ENCODE measurements around the gene DTNBP1.

The DTNBP1 gene

DNA sequence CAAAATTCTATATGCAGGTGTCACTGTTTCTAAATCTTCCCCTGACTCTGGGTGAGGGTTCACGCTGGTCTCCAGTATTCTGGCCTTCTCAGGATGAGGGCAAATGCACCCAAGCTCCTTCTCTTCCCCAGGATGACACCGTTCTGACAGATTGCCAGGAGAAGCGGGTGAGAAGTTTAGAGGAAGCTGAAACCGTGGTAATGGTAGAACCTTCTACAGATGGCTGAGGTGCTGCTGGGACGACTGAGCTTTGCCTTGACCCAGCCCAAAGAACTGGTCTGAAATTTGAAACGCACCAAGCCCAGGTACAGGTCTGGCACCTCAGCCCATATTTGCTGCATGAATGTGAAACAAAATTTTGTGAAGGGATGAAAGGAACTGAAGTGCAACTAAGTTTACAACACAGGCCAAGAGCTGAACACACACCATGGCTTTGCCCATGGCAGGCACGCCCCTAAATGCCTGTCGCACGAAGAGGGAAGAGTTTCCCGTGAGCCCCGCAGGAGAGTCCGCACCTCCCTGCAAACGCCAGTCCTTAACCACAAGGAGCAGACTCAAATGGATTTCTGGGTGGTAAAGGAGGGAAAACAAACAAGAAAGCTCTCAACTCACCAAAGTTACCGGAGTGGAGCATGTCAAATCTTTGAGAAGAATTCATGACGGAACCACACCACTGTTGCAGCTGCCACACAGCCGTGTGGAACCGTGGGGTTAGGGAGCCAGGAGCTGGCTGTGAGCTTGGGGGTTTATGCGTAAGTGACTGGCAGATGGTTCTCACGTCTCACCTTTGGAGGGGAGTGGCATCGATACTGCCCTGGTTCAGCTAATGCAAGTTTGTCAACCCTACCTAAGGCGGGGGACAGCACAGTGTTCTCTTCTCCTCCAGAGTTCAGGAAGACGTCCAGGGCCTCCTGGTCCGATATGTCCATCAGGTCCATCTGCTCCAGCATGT is 138.9 kb downstream of the DTNBP1 start:
- Histone ChIP-seq H3K9me3 (ENCODE audit: low read length) (no peaks in the 10 kb centered on the region), H3K27ac (ENCODE audit: low read depth, low read length) (no peak overlapping the region), H3K4me3 (ENCODE audit: low read depth in 1 of 2, low read length in 2 of 2) (no peak overlapping the region), H3K36me3 (ENCODE audit: insufficient read depth, low read length) (peaks cover 26% of the 10 kb centered on the region), H3K27me3 (ENCODE audit: control insufficient read depth in 1 of 2, insufficient read depth in 2 of 2, low read length in 2 of 2) (no peaks in the 10 kb centered on the region), H3K9ac (ENCODE audit: low read length) (no peak overlapping the region), H3K4me1 (ENCODE audit: insufficient read depth, low read length) (peaks cover 13% of the 10 kb centered on the region)

DNA sequence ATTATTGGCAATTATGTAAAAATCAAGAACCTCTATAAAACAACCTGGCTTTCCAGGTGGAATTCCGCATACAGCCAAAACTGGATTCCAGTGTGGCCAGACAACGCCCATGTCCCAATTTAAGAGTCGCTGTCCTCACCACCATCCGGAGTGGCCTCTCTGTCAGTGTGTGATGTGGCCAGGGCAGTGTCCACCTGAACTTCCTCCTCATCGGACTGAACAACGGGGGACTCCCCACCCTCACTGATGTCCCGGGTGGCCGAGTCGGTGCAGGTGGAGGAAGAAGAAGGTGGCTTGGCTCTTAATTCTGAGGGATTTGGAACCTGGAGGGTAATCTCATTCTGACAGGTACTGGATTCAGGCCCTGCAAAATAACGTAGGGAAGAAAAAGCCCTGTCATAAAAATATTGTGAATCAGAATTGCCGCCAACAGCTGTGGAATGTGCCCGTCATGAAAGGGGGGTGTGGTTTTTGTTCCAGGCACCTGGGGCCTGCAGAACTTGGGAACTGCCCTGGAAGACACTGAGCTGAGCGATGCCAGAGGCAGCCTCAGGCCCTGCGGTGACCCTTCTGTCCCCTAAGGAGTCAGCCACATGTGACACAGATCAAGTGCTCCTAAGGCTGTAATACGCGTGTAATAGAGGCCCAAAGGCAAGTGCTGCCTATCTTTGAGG is 139.8 kb downstream of the DTNBP1 start:
- Histone ChIP-seq H3K27ac (ENCODE audit: low read depth, low read length) (no peak overlapping the region), H3K9me3 (ENCODE audit: low read length) (no peaks in the 10 kb centered on the region), H3K4me3 (ENCODE audit: low read depth in 1 of 2, low read length in 2 of 2) (no peak overlapping the region), H3K9ac (ENCODE audit: low read length) (no peak overlapping the region), H3K4me1 (ENCODE audit: insufficient read depth, low read length) (peaks cover 13% of the 10 kb centered on the region), H3K36me3 (ENCODE audit: insufficient read depth, low read length) (peaks cover 28% of the 10 kb centered on the region), H3K27me3 (ENCODE audit: control insufficient read depth in 1 of 2, insufficient read depth in 2 of 2, low read length in 2 of 2) (no peaks in the 10 kb centered on the region)

DNA sequence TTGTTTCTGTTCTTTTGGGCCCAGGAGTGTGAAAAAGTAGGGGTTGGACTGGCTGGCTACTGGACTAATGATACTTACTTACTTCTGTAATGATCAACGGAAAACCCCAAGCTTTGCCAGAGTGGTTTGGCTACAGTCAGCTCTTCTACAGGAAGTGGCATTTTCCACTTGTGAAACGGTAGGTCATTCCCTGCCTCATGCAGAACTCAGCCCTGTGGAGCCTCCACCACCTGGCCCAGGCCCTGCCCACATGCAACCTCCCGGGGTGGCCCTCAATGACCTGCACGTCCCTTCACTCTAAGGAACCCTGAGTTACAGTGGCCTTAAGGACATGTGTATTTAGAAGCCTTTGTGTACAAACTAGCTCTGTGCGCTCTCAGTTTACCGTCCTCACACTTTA is 140.4 kb downstream of the DTNBP1 start:
- Histone ChIP-seq H3K9ac (ENCODE audit: low read length) (no peak overlapping the region), H3K4me3 (ENCODE audit: low read depth in 1 of 2, low read length in 2 of 2) (no peak overlapping the region), H3K4me1 (ENCODE audit: insufficient read depth, low read length) (peaks cover 13% of the 10 kb centered on the region), H3K27ac (ENCODE audit: low read depth, low read length) (no peak overlapping the region), H3K27me3 (ENCODE audit: control insufficient read depth in 1 of 2, insufficient read depth in 2 of 2, low read length in 2 of 2) (no peaks in the 10 kb centered on the region), H3K36me3 (ENCODE audit: insufficient read depth, low read length) (peaks cover 33% of the 10 kb centered on the region), H3K9me3 (ENCODE audit: low read length) (no peaks in the 10 kb centered on the region)

DNA sequence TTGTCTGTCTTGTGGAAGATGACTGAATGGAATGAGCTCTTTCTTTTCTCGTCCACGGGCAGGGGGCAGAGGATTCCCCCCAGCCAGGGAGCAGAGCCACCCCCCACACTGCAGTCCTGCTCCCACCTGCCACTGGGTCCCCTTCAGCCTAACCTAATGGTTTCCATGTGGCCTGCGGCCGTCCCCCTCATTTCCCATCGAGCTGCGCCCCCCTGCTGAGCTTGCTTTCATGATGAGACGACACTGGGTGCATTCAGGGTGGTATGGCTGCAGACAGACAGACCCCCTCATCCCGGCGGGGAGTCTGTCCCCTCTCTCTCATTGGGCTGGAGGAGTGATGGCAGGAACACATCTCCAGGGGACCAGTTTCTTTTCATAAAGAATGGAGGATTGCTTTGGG is 140.8 kb downstream of the DTNBP1 start:
- H3K4me3 ChIP-seq (ENCODE audit: low read depth in 1 of 2, low read length in 2 of 2) = no peak overlapping the region
- no peaks in the 10 kb centered on the region for H3K27me3 ChIP-seq (ENCODE audit: control insufficient read depth in 1 of 2, insufficient read depth in 2 of 2, low read length in 2 of 2)
- H3K4me1 ChIP-seq (ENCODE audit: insufficient read depth, low read length) = peaks cover 13% of the 10 kb centered on the region
- H3K36me3 ChIP-seq (ENCODE audit: insufficient read depth, low read length) = peaks cover 36% of the 10 kb centered on the region
- H3K9me3 ChIP-seq (ENCODE audit: low read length) = no peaks in the 10 kb centered on the region
- no peak overlapping the region for H3K9ac ChIP-seq (ENCODE audit: low read length)
- H3K27ac ChIP-seq (ENCODE audit: low read depth, low read length) = no peak overlapping the region

DNA sequence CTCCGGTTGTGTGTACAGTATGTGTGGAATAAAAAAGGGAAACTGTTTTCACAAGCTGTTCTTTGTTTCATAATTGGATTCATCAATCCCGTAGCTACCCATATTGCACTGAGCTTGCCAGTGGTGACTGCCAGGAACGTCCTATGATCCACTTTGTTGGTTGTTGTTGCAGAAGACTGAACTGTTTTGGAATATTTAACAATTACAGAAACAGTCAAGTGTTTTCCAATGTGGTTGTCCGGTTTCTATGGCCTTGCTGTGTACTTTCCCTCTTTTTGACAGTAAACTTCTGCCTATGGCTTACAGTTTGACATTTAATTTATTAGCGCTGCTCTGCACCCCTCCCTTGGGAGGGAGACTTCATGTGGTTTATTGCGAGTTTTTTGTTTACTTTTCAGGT is 141.2 kb downstream of the DTNBP1 start:
- no peak overlapping the region for H3K27ac ChIP-seq (ENCODE audit: low read depth, low read length)
- H3K9ac ChIP-seq (ENCODE audit: low read length) = no peak overlapping the region
- peaks cover 36% of the 10 kb centered on the region for H3K36me3 ChIP-seq (ENCODE audit: insufficient read depth, low read length)
- no peaks in the 10 kb centered on the region for H3K27me3 ChIP-seq (ENCODE audit: control insufficient read depth in 1 of 2, insufficient read depth in 2 of 2, low read length in 2 of 2)
- H3K4me1 ChIP-seq (ENCODE audit: insufficient read depth, low read length) = peaks cover 13% of the 10 kb centered on the region
- H3K4me3 ChIP-seq (ENCODE audit: low read depth in 1 of 2, low read length in 2 of 2) = no peak overlapping the region
- no peaks in the 10 kb centered on the region for H3K9me3 ChIP-seq (ENCODE audit: low read length)

DNA sequence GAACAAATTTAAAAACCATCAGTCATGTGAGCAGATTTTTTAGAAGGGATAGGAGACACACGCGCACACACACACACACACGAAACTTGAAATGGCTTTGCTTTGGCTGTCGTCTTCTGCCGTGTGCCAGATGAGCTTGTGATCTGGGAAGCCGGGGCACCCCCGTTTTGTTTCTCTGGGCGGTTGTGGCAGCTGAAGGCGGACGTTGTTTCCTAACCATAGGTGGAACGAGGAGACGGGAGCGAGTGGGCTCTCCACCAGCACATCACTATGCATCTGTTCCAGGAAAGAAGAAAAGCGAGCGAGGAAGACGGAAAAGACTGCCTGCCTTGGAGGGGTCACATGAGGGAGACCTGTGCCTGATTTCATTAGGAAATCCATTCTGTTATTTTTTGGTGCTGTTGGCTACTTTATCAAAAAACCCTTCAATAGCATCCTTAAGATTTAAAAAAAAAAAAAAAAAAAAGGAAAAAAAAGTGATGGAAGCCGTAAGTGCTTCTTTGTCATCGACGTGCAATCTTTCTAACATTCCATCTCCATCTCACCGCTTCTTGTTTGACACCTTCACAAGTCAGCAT is 142.1 kb downstream of the DTNBP1 start:
- no peaks in the 10 kb centered on the region for H3K27me3 ChIP-seq (ENCODE audit: control insufficient read depth in 1 of 2, insufficient read depth in 2 of 2, low read length in 2 of 2)
- H3K9ac ChIP-seq (ENCODE audit: low read length) = no peak overlapping the region
- peaks cover 13% of the 10 kb centered on the region for H3K4me1 ChIP-seq (ENCODE audit: insufficient read depth, low read length)
- H3K4me3 ChIP-seq (ENCODE audit: low read depth in 1 of 2, low read length in 2 of 2) = no peak overlapping the region
- H3K36me3 ChIP-seq (ENCODE audit: insufficient read depth, low read length) = peaks cover 36% of the 10 kb centered on the region
- no peaks in the 10 kb centered on the region for H3K9me3 ChIP-seq (ENCODE audit: low read length)
- no peak overlapping the region for H3K27ac ChIP-seq (ENCODE audit: low read depth, low read length)

DNA sequence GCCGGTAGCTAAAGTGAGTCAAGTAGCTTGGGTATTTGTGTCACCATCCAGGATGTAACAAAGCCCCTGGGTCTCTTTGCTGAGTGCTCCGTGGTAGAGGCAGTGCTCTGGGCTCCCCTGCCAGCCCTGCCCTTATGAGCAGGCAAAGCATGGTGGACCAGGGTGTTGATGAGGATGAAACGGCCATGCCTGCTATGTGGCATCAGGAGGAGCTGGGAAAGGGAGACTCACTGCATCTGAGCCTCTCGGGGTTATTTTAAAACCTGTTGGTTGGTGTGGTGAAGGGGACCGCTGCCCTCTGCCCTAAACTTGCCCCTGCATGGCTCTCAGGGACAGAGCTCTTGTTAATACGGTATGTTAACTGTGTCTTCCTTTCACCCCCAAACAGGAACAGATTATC is 143.1 kb downstream of the DTNBP1 start:
- no peak overlapping the region for H3K4me3 ChIP-seq (ENCODE audit: low read depth in 1 of 2, low read length in 2 of 2)
- H3K27me3 ChIP-seq (ENCODE audit: control insufficient read depth in 1 of 2, insufficient read depth in 2 of 2, low read length in 2 of 2) = no peaks in the 10 kb centered on the region
- no peak overlapping the region for H3K9ac ChIP-seq (ENCODE audit: low read length)
- peaks cover 43% of the 10 kb centered on the region for H3K36me3 ChIP-seq (ENCODE audit: insufficient read depth, low read length)
- peaks cover 13% of the 10 kb centered on the region for H3K4me1 ChIP-seq (ENCODE audit: insufficient read depth, low read length)
- no peaks in the 10 kb centered on the region for H3K9me3 ChIP-seq (ENCODE audit: low read length)
- H3K27ac ChIP-seq (ENCODE audit: low read depth, low read length) = no peak overlapping the region

DNA sequence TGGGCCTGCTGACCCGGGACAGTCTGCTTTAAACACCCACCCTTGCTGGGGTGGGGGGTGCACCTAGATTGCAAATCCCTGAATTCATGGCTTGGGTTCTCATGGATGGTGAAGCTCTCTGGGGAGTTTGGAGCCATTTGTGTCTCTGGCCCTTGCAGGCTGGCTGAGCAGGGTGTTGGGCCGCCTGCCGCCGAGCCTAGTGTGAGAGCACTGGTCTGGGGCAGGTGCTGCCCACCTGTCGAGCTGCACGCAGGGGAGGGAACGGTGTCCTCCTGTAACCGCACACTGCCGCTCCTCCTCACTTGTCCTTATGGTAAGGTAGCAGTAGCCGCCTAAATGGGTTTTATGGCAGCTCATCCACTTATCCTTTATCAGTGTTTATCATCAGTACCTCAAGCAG is 143.9 kb downstream of the DTNBP1 start:
- H3K9ac ChIP-seq (ENCODE audit: low read length) = no peak overlapping the region
- peaks cover 13% of the 10 kb centered on the region for H3K4me1 ChIP-seq (ENCODE audit: insufficient read depth, low read length)
- H3K9me3 ChIP-seq (ENCODE audit: low read length) = no peaks in the 10 kb centered on the region
- peaks cover 43% of the 10 kb centered on the region for H3K36me3 ChIP-seq (ENCODE audit: insufficient read depth, low read length)
- H3K4me3 ChIP-seq (ENCODE audit: low read depth in 1 of 2, low read length in 2 of 2) = no peak overlapping the region
- H3K27ac ChIP-seq (ENCODE audit: low read depth, low read length) = no peak overlapping the region
- H3K27me3 ChIP-seq (ENCODE audit: control insufficient read depth in 1 of 2, insufficient read depth in 2 of 2, low read length in 2 of 2) = no peaks in the 10 kb centered on the region

DNA sequence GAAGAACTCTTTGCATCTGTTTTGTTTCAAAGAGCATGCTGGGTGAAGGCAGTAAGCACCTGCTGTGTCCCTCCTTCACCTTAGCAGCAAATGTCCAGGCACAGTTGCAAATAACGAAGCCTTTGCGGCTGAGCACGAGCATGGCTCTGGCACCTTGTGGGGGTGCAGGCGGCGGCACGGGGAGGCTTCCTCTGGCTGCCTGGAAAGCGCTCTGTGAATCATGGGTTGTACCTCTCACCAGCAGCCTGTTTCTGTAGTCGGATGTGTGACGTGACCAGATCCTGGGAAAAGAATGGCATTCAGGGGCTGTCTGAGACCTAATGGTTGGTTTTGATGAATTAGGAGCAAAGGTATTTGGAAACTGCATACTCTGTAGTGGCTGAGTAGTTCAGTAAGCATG is 144.8 kb downstream of the DTNBP1 start:
- no peaks in the 10 kb centered on the region for H3K27me3 ChIP-seq (ENCODE audit: control insufficient read depth in 1 of 2, insufficient read depth in 2 of 2, low read length in 2 of 2)
- peaks cover 44% of the 10 kb centered on the region for H3K36me3 ChIP-seq (ENCODE audit: insufficient read depth, low read length)
- no peak overlapping the region for H3K27ac ChIP-seq (ENCODE audit: low read depth, low read length)
- no peaks in the 10 kb centered on the region for H3K9me3 ChIP-seq (ENCODE audit: low read length)
- H3K9ac ChIP-seq (ENCODE audit: low read length) = no peak overlapping the region
- no peak overlapping the region for H3K4me3 ChIP-seq (ENCODE audit: low read depth in 1 of 2, low read length in 2 of 2)
- H3K4me1 ChIP-seq (ENCODE audit: insufficient read depth, low read length) = peaks cover 13% of the 10 kb centered on the region

DNA sequence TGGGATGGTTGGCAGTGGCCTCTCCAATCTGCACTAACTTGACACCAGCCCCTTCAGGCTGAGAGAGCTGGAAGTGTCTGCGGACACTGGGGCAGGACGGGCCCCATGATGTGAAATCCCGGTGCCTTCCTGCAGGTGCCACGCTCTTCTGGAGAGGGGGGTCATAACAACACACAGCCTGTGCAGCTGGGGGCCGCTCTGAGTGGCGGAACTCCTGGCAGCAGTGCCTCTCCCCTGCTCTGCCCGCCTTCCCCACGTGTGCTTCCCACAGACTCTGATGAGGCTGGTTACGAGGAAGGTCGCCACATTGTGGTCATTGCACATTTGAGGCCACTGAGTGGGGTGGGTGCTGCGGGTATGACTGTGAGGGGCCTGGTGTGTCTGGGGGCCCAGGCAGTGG is 145.2 kb downstream of the DTNBP1 start:
- Histone ChIP-seq H3K27ac (ENCODE audit: low read depth, low read length) (no peak overlapping the region), H3K4me3 (ENCODE audit: low read depth in 1 of 2, low read length in 2 of 2) (no peak overlapping the region), H3K9me3 (ENCODE audit: low read length) (no peaks in the 10 kb centered on the region), H3K36me3 (ENCODE audit: insufficient read depth, low read length) (peaks cover 44% of the 10 kb centered on the region), H3K9ac (ENCODE audit: low read length) (no peak overlapping the region), H3K4me1 (ENCODE audit: insufficient read depth, low read length) (peaks cover 13% of the 10 kb centered on the region), H3K27me3 (ENCODE audit: control insufficient read depth in 1 of 2, insufficient read depth in 2 of 2, low read length in 2 of 2) (no peaks in the 10 kb centered on the region)

DNA sequence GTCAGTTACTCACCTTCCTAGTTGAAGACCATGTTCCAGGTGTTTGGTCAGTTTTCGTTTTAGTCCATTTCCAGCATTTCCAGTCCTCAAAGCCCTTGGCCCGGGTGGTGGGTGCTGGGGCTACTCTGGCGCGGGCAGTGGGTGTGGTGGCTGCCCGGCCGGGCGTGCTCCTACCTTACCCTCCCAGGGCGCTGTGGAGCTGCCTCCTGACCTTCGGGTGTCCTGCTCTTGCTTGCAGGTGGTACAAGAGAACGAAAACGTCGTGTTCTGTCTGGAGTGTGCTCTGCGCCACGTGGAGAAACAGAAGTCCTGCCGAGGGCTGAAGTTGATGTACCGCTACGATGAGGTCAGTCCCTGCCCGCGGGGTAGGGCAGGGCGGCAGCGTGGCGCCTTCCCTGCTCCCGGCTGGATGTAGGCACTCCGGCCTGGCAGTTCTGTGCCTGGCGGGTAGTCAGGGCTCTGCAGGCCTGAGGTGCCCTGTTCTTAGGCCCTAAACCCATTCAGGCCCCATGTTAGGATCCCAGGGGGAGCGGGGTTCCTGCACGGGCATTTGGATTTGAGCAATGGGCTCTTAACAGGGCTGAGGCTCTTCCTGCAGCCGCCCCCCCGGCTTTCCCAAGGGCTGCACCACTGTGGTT is 145.8 kb downstream of the DTNBP1 start:
- H3K27ac ChIP-seq (ENCODE audit: low read depth, low read length) = no peak overlapping the region
- peaks cover 8% of the 10 kb centered on the region for H3K4me1 ChIP-seq (ENCODE audit: insufficient read depth, low read length)
- no peaks in the 10 kb centered on the region for H3K27me3 ChIP-seq (ENCODE audit: control insufficient read depth in 1 of 2, insufficient read depth in 2 of 2, low read length in 2 of 2)
- H3K9ac ChIP-seq (ENCODE audit: low read length) = no peak overlapping the region
- H3K36me3 ChIP-seq (ENCODE audit: insufficient read depth, low read length) = peaks cover 48% of the 10 kb centered on the region
- H3K9me3 ChIP-seq (ENCODE audit: low read length) = no peaks in the 10 kb centered on the region
- no peak overlapping the region for H3K4me3 ChIP-seq (ENCODE audit: low read depth in 1 of 2, low read length in 2 of 2)
